GM19023 (cell line): ENCODE measurements around the gene PLG.
"Not testable (repeated sequence)": the region's sequence is repeated elsewhere in the genome, so short reads cannot be mapped to it uniquely, and the experiment has no call there.

Experiments used
- ATAC-seq: cut with Tn5 transposase; IDR thresholded peaks from one replicate; pipeline ENCODE4 v1.9.1; 2021; ENCODE audit warnings: mild to moderate bottlenecking, moderate library complexity; ENCODE audit not compliant: unreplicated experiment

PLG gene

DNA sequence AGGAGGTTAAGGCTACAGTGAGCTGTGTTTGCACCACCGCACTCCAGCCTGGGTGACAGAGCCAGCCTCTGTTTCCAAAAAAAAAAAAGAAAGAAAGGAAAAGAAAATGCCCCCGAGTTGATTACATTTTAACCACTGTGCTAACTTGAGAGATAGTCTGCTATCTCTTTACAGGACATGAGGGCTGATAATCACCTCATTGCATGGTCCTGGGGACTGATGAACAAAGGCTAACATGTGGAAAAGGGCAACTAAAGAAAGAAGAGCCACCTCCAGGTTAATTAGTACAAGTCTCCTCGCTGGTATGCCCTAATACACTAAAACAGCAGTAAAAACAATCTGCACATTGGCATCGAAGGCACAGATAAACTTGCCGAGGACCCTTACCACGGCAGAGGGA, 4.2 kb upstream of the PLG start:
- no peak for ATAC-seq

DNA sequence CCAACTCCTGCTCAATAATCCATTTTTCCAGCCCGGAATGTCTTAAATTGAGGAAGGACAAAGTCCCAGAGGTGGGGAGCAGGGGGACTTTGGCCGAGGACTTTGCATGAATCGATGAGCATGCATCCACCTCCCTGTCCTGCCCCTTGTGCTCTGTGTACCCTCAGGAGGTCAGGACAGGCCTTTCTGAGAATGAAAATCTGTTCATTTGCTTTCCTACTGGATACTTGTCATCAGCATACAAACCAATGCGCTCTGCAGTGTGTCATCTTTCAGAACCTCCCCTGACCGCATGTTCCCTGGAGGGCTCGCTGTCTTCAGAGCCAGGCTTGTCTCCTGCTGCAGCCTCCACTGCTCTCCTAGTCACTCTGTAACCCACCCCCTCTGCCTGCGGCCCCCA, 2.6 kb downstream of the PLG start:
- ATAC-seq, result not testable (repeated sequence)

DNA sequence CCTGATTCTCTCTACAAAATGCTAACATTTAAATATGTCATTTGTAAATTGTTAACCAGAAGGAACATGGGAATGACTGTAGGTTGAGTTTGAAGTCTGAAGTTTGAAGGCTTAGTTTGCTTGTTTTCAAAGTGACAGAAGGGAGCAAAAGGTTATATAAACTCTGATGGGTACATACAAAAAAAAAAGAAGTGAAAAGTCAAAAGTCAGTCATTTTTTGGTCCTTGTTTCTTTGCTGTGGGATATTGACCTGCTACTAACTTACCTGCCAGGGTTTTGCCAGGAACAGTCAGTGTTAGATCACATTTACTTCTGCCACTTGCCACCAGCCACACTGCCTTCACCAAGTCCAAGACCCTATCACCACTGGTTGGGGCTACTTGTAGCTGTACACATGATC, 6.9 kb downstream of the PLG start:
- ATAC-seq, result not testable (repeated sequence)

DNA sequence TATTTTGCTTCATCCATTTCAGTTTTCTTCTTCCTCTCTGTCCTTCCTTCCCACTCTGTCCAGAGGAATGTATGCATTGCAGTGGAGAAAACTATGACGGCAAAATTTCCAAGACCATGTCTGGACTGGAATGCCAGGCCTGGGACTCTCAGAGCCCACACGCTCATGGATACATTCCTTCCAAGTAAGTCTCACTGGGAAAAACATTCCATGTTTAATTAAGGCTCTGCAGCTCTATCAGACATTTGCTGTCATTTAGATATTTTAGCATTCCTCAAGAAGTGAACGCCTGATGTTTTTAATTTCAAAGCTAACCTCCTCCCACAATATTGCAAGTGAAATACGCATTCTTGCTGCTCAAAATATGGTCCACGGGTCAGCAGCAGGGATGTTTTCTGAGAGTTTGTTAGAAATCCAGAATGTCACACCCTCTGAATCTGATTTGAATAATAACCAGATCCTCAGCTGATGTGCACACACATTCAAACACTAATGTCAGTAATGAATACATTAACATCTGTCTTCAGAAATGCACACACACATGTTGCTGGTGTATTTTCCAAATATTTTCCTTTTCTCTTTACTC, 12.8 kb downstream of the PLG start:
- ATAC-seq, result no peak

DNA sequence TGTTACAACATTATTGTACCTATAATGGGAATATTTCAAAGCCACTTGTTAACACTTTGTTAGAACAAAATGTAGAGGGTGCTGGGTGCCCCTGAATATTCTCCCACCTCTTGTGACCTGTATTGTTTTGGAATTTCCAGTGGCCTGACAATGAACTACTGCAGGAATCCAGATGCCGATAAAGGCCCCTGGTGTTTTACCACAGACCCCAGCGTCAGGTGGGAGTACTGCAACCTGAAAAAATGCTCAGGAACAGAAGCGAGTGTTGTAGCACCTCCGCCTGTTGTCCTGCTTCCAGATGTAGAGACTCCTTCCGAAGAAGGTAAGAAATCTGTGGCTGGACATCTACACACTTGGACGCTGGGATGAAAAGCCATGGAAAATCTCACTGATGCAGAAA, 28.9 kb downstream of the PLG start:
- no peak for ATAC-seq

DNA sequence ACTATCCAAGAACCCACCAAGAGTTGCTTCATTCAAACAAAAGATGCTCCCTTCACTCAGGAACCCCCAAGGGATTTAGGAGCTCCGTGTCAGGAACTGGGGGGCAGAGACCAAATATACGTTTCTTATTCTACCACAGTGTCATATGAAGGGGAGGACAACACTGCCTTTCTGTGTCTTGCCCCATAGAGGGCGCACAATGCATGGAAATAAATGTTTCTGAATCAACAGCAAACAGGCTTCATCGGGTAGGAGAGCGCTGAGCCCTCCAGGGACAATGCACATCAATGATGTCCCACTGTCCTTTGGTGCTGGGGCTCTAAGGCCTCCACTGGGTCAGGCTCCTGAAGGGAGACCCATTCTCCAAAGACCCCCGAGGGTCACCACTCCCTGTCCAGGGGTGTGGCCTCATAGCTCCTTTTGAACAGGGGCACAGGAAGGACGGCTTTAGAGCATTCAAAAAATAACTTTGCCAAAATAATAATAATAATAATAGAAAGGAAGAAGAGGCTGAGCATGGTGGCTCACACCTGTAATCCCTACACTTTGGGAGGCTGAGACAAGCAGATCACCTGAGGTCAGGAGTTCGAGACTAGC, 31.1 kb downstream of the PLG start:
- ATAC-seq, result peak; percentile 80

DNA sequence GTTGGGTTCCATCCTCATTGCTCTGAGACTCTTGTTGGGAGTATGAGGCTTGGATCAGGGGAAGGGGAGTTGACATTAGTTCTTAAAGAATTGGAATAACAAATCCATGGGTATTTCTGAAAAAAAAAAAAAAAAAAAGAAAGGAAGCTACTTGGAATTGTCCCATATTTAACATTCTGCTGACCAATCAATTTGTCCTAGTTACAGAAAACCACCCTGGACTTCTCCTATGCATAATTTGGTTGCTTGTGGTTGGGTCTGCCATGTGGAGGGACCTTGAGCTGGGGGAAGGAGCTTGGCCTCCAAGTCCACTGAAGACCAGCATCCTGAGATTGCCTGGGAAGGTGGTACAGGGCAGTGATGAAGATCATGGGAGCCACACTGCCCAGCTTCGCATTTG, 32.6 kb downstream of the PLG start:
- no peak for ATAC-seq

DNA sequence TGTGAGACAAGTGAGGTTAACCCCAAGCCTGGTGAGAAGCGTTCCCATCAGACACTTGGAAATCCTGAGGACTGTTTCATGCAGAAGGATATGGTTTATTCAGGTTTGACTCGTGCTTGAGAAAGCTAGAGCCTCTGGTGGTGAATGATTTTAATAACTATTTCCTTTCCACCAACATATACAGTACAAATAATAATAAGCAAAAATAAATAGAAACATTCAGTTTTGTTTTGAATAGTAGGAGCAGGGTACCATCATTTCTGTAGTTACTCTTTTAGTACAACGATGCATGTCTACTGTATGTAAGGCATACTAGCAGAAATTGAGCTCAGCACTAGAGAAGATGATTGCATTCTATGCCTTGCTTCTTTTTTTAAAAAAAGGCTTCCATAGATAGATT, 33.5 kb downstream of the PLG start:
- ATAC-seq, result peak; percentile 50

DNA sequence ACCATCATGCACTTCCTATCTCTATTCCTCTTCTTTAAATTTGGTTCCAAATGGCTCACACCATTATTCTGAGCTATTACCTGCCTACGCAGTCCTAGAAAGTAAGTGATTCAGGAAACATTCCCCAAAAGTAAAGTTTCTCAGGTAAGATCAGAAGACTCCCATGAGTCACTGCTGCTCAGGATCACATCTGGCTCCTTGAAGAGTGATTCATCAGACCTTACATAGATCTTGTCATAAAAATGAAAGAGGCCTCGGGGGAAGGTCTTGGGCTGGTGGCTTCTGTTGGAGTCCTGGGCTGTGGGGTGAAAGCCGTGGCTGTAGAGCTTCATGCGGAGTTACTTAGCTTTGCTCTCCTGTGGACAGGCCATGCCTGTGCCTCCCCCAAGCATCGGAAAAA, 35.9 kb downstream of the PLG start:
- ATAC-seq, result no peak

DNA sequence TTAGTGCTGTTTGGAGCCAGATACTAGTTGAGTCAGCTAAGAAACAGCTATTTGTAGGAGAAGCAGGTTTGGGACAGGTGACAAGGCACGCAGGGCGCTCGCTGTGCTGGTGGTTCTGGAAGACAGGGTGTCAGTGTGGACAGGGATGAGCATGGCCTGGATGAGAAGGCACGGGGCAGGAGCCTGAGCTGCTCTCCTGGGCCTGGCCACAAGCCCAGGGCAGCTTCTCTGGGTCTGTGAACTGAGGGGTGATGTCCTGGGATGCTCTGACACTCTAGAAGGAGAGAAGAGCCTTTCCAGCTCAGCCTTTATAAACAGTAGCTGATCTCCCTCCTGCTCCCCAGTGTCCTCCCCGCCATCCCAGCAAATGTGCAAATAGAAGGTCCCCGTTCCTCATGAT, 37.9 kb downstream of the PLG start:
- no peak for ATAC-seq

DNA sequence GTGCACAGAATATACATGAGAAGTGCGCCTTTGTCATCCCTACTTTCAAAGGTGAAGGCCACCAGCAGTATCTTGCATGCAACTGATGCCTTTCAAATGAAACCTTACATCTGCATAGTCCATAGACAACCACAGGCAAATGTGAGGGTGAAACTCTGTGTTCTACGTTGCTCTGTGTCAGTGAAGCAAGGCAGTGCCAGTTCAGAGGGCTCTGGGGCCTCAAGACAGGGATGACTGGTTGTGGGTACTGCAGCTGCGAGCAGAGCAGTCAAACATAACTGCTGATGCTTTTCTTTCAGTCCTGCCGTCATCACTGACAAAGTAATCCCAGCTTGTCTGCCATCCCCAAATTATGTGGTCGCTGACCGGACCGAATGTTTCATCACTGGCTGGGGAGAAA, 39.0 kb downstream of the PLG start:
- ATAC-seq, result peak; percentile 98

DNA sequence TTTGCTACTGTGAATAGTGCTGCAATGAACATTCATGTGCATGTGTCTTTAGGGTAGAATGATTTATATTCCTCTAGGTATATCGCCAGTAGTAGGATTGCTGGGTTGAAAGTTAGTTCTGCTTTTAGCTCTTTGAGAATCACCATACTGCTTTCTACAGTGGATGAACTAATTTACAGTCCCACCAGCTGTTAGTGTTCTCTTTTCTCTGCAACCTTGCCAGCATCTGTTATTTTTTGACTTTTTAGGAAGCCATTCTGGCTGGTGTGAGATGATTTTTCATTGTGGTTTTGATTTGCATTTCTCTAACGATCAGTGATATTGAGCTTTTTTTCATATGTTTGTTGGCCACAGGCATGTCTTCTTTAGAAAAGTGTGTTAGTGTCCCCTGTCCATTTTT, 40.0 kb downstream of the PLG start:
- peak; percentile 34 for ATAC-seq

DNA sequence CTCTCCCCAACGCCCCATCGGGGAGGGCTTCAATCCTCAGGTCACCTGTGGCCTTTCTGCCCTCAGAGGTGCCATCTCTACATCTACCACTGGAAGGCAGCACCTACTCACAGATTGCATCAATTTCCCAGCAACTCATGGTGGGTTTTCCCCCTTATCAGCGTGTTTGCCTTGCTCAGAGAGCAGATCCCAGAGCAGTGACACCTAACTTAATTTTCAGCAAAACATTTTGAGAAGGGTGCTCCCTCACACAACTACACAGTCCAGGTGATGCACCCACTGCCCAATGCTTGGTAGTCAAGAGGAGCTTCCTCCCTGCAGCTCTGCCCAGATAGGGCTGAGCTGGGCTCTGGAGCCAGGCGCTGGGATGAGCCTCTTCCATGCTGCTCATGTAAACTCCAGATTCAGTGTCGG, 48.2 kb downstream of the PLG start:
- peak; percentile 93 for ATAC-seq

DNA sequence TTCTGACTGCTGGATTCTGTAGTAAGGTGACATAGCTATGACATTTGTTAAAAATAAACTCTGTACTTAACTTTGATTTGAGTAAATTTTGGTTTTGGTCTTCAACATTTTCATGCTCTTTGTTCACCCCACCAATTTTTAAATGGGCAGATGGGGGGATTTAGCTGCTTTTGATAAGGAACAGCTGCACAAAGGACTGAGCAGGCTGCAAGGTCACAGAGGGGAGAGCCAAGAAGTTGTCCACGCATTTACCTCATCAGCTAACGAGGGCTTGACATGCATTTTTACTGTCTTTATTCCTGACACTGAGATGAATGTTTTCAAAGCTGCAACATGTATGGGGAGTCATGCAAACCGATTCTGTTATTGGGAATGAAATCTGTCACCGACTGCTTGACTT, 51.2 kb downstream of the PLG start:
- not testable (repeated sequence) for ATAC-seq

DNA sequence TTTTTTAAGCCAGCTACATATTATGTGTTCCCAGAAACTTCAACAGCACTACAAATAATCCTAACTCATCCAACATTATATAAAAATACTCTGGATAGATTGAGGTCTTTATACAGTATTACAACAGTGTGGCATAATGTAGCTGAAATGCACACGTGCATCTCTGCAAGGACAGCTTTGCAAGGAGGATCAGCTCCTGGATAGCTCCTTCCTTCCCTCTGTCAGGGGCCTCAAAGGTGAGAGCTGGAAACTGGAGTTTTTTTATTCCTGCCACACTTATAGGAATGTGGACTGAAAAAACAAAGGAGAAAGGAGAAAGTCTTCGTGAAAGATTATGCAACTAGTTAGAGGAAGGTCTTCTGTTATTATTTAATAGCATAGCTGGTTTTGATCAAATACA, 53.1 kb downstream of the PLG start:
- ATAC-seq, result no peak

DNA sequence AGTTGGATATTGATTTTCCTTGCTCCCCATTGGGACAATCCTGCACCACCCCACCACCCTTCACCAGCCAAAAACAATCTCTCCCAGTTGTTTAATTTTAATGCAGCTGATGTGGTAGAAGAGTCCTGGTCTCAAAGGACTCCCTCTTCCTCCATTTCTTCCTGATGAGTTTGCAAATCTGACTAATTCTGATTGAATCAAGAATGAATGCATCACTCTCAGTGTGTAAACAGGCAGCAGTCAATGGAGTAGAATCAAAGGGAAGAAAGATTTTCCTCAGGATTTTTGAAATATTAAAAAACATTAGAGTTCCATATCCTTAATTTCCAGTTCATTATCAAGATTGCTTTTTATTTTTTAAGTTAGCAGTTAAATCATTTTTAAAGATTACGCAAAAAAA, 54.0 kb downstream of the PLG start:
- no peak for ATAC-seq

DNA sequence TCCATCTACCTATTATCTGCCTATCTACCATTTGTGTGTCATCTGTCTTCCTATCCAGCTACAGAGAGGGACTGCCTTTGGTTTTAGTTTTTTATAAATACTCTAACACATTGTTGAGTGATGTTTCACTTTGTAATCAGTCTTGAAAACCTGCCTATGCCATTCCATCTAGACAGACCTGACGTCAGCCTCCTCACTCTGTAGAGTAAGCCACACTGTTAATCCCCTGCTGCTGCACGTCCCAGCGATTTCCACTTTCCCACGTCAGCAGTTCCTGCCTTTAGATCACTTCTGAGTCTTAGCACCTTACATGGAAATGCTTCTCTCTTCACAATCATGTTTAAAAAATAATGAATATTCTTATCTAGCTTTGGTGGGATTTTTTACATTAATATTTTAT, 54.8 kb downstream of the PLG start:
- no peak for ATAC-seq

DNA sequence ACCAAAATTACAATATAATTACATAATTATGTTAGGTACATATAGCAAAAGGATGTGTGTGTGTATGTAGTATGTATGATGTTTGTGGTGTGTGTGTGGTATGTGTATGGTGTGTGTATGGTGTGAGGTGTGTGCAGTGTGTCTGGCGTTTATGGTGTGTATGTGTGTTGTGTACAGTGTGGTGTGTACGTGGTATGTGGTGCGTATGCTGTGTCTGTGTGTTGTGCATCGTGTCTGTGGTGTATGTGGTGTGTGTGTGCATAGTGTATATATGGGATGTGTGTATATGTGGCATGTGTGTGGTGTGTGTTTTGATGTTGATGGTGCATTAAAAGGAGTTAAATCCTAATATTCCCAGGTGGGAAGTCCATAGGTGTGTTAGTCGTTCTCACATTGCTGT, 62.8 kb downstream of the PLG start:
- ATAC-seq, result no peak

DNA sequence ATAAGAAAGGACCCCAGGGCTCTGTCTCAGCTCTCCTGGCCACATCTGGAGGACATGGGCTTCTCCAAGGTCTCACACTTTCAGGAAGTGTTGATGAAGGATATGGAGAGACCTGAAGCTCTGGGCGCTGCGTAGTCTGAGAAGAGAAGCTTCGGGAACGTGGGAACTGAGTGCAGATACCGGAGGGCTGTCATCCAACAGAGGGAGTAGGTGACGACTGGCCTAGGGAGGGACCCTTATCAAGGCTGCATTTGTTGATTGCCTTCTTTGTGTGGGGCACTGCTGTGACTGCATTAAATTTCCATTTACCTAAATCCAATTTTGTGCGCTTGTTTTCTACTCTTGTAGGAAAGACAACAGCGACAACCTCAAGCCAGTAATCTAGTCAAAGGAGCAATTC, 63.4 kb downstream of the PLG start:
- ATAC-seq, result no peak

DNA sequence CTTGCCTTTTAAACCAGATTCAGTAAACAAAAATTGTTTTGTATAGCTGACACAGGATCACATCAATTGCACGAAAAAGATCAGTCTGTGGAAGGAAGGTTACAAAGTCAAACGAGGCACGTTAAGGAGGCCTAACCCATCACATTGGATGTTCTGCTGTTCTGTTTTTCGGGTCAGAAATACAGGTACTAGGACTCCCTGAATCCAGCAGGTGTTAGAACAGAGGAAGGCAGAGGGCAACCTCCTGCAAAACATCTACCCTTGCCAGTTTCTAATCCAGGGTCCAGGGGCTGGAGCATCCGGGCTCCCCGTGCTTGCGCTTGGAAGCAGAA, 64.6 kb downstream of the PLG start:
- no peak for ATAC-seq

DNA sequence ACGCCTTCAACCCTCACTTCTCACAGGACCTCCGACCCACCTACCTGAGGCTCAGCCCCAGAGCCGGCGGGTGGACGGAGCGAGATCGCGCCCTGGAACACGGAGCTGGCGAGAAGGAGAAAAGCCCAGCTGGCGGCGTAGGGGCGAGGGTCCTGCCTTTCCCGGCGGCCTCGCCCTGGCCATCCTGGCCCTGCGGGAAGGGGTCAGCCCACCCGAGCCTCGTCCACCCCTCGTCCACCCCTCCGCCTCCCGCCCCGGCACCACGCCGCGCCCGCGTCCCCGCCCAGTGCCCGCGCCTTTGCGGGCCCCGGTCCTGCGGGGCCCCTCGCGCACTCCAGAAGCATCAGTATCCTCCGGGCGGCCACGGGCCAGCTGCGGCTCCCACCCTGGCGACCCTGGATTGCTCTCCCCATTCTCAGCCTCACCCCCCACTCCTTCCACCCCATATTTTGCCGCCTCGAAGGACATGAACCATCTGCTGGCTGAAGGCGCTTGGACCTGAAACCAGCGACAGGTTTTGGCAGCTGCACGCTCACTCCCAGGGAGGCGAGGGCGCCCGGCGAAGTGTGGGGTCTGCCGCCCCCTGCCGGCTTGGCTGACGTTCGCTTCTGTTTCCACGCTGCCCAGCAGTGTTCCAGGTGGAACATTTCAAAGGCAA, 65.1 kb downstream of the PLG start:
- ATAC-seq, result peak; percentile 96

DNA sequence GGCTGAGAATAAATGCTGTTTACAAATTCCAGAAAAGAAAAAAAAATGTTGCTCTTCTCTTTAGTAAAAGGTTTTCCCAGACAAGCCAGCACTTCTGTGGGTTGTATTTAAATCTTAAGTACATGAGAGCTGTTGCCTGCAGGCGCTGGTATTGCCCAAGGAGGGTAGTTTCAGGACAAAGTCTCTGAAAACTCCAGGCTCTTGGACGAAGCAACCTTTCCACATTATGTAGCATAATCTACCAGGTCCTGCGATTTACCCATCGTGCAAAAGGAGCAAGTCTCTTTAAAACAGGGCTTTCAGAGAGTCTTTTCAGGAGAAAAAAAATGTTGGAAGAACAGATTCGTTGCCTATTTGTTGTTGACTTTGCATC, 65.6 kb downstream of the PLG start:
- peak; percentile 17 for ATAC-seq

DNA sequence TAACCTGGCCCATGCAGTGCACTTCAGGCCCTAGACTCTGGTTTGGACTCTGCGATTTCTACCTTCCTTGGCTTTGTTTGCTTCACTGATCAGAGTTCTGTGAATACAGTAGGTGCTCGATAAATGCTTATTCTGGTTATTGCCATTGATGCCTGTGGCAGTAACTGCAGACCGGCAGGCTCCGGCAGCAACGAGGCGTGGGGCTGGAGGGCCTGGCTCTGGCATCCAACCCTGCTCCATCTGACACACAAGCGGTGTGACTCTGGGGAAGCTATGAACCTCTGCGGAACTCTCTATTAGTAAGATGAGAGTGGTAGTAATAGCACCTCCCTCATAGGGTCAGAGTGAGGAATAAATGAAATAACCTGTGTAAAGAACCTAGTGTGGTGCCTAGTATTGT, 66.1 kb downstream of the PLG start:
- no peak for ATAC-seq
